ENCODE measurements around the gene HSD17B14. TPM values are rescaled to one million over a fixed set of nuclear protein-coding genes. Genes with fewer than 3 reads are reported as not detected.

HSD17B14 gene
- total RNA-seq, 1 experiment from 2014 or later, result 11.2 TPM

- no peaks in the 10 kb centered on the region for H3K9me3 ChIP-seq (ENCODE audit: control insufficient read depth, low read depth, low read length)
- no peak overlapping the region for H2BK12ac ChIP-seq (ENCODE audit: insufficient read length, low read depth, low read length)
- no peak overlapping the region for H4K5ac ChIP-seq (ENCODE audit: insufficient read length, low read depth, low read length)
- H3K14ac ChIP-seq (ENCODE audit: insufficient read depth, low read length), result no peak overlapping the region
- no peaks in the 10 kb centered on the region for H3K4me1 ChIP-seq (ENCODE audit: insufficient read depth, low read length)
- Mint-ChIP-seq H3K9me3 (no peaks in the 10 kb centered on the region), H3K27me3 (ENCODE audit: low read depth) (no peaks in the 10 kb centered on the region), H3K4me1 (peaks cover 14 to 16% of the 10 kb centered on the region in 2 experiments), H3K27ac (no peak overlapping the region), H3K4me3 (no peak overlapping the region), H3K36me3 (ENCODE audit: insufficient read depth in 1 of 3, low read depth in 3 of 3) (peaks cover 4 to 17% (median 16%) of the 10 kb centered on the region in 3 experiments; a peak in 6 of 7 replicates)
- no peak overlapping the region for H2AFZ ChIP-seq (ENCODE audit: low read length)
- no peak overlapping the region for H2BK5ac ChIP-seq (ENCODE audit: insufficient read length, low read length)
- H4K91ac ChIP-seq (ENCODE audit: insufficient read length, low read depth, low read length), result no peak overlapping the region
- H3K9ac ChIP-seq (ENCODE audit: extremely low read depth, insufficient read length, low read length), result no peak overlapping the region
- H3K79me2 ChIP-seq (ENCODE audit: insufficient read depth, low read length), result no peaks in the 10 kb centered on the region
- H3K18ac ChIP-seq (ENCODE audit: insufficient read length, low read depth, low read length), result no peak overlapping the region
- no CpG with 5 or more reads among the region's 16 CpGs for WGBS (ENCODE audit: extremely low coverage, insufficient read length, low lambda C conversion rate)
- no peak overlapping the region for H3K56ac ChIP-seq (ENCODE audit: insufficient read length, low read depth, low read length)
- H3T11ph ChIP-seq (ENCODE audit: low read length), result no peak overlapping the region
- H4K8ac ChIP-seq (replicated peaks; ENCODE audit: insufficient read length, low read depth, low read length), result no peak overlapping the region
- H3K23ac ChIP-seq (ENCODE audit: insufficient read length, low read depth, low read length), result no peak overlapping the region
- no peak overlapping the region for H3K27ac ChIP-seq (ENCODE audit: insufficient read length, low read depth, low read length)
- no peak overlapping the region for H2BK120ac ChIP-seq (ENCODE audit: low read depth, low read length, poor library complexity, severe bottlenecking)
- DNase-seq, result no peak
- H3K4ac ChIP-seq (ENCODE audit: low read depth, low read length), result no peak overlapping the region
- no peak for TF ChIP-seq CTCF (conservative IDR thresholded peaks at IDR 0.05)
- no peak overlapping the region for H3K4me2 ChIP-seq (ENCODE audit: insufficient read depth, insufficient read length, low read length)
- H2AK5ac ChIP-seq (ENCODE audit: insufficient read length, low read length), result no peak overlapping the region
- H3K27me3 ChIP-seq (ENCODE audit: insufficient read depth, low read length), result no peaks in the 10 kb centered on the region
- H4K20me1 ChIP-seq (ENCODE audit: control insufficient read depth, insufficient read depth, insufficient read length), result no peaks in the 10 kb centered on the region
- H2BK20ac ChIP-seq (ENCODE audit: low read depth, low read length, poor library complexity, severe bottlenecking), result no peak overlapping the region
- no peak overlapping the region for H2BK15ac ChIP-seq (ENCODE audit: low read depth, low read length)
- H3K79me1 ChIP-seq (ENCODE audit: insufficient read depth, low read depth, low read length, poor library complexity, severe bottlenecking), result no peaks in the 10 kb centered on the region
- H3K23me2 ChIP-seq (ENCODE audit: insufficient read length, low read depth, low read length, poor library complexity, severe bottlenecking), result peaks cover 5% of the 10 kb centered on the region
These were observed 4.8 kb upstream of the HSD17B14 start for GRCh38 chr19:48841047-48841446.

Measured in H9 (cell line).